A673 (cell line): Measurements from ENCODE around the gene CDH20.

Experiments
- EZH2 ChIP-seq: fragments of 200-600 bp; sonication (generic); IDR thresholded peaks from 2 replicates; pipeline ENCODE4 v1.6.1; 2017; ENCODE audit warnings: borderline replicate concordance, low read depth, mild to moderate bottlenecking, mixed read lengths, antibody characterized with exemption, low read length; ENCODE audit not compliant: poor library complexity, severe bottlenecking
- TF ChIP-seq, protein P1 (sequence below): fragments of 300-800, 200-600 bp; sonication (generic); conservative IDR thresholded peaks from 2 replicates; pipeline ENCODE4 v1.5.1; 2017; ENCODE audit warnings: low read depth, mild to moderate bottlenecking, antibody characterized with exemption, low read length, moderate library complexity, mixed read lengths

DNA sequence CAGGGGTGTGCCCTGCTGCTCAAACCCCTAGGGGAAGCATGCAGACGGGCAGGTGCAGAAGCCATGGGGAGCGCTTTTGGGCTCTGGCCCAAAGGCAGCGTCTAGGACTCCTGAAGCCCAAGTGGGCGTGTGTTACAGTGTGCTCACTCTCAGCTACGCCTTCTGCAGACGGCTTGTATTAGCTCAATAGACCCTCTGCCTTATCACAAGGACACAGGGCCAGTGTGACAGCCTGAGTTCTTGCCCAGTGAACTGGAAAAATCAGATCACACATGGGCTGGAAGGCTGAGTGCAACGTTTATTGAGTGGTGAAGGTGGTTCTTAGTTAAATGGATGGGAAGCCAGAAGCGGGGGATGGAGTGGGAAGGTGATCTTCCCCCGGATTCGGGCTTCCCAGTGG lies 210.9 kb downstream of the CDH20 start:
- TF ChIP-seq, protein P1, sequence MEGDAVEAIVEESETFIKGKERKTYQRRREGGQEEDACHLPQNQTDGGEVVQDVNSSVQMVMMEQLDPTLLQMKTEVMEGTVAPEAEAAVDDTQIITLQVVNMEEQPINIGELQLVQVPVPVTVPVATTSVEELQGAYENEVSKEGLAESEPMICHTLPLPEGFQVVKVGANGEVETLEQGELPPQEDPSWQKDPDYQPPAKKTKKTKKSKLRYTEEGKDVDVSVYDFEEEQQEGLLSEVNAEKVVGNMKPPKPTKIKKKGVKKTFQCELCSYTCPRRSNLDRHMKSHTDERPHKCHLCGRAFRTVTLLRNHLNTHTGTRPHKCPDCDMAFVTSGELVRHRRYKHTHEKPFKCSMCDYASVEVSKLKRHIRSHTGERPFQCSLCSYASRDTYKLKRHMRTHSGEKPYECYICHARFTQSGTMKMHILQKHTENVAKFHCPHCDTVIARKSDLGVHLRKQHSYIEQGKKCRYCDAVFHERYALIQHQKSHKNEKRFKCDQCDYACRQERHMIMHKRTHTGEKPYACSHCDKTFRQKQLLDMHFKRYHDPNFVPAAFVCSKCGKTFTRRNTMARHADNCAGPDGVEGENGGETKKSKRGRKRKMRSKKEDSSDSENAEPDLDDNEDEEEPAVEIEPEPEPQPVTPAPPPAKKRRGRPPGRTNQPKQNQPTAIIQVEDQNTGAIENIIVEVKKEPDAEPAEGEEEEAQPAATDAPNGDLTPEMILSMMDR = no peak
- no peak for TF ChIP-seq EZH2
